HT-29 (cell line): ENCODE measurements around the gene COL4A6. TPM values are rescaled to one million over a fixed set of nuclear protein-coding genes. Genes with fewer than 3 reads are reported as not detected.

Experiments used
- DNase-seq: peaks from one replicate; pipeline ENCODE4 v3.0.0-alpha.2; 2015; ENCODE audit warnings: low spot score
- total RNA-seq: library from RNA; depleted of rRNA; stranded (reverse); fragments of >200 nt; shearing (Covaris generic); gene quantifications from 2 replicates; pipeline ENCODE4 v1.2.3, GENCODE V29; 2014

COL4A6 gene
- total RNA-seq, 1 experiment from 2014 or later = not detected

GRCh38 chrX:108159028-108159670 lies 279.1 kb downstream of the COL4A6 start:
- no peak for DNase-seq

GRCh38 chrX:108157628-108158027 lies 280.6 kb downstream of the COL4A6 start:
- DNase-seq = no peak

GRCh38 chrX:108156934-108157466 lies 281.2 kb downstream of the COL4A6 start:
- no peak for DNase-seq

GRCh38 chrX:108156082-108156481 lies 282.1 kb downstream of the COL4A6 start:
- DNase-seq = no peak

- no peak for DNase-seq
Observed at GRCh38 chrX:108148524-108148923, 289.7 kb downstream of the COL4A6 start.

- no peak for DNase-seq
Observed at GRCh38 chrX:108138814-108139702, 299.2 kb downstream of the COL4A6 start.

- no peak for DNase-seq
Observed at GRCh38 chrX:108134724-108135123, 303.5 kb downstream of the COL4A6 start.

GRCh38 chrX:108132876-108133275 lies 305.3 kb downstream of the COL4A6 start:
- DNase-seq = no peak

- no peak for DNase-seq
Observed at GRCh38 chrX:108132034-108132433, 306.2 kb downstream of the COL4A6 start.

- DNase-seq = no peak
Observed at GRCh38 chrX:108131471-108131870, 306.8 kb downstream of the COL4A6 start.

GRCh38 chrX:108130889-108131288 lies 307.3 kb downstream of the COL4A6 start:
- no peak for DNase-seq

- DNase-seq = no peak
Observed at GRCh38 chrX:108127152-108127551, 311.1 kb downstream of the COL4A6 start.

GRCh38 chrX:108126661-108127060 lies 311.6 kb downstream of the COL4A6 start:
- no peak for DNase-seq

GRCh38 chrX:108123591-108124366 lies 314.4 kb downstream of the COL4A6 start:
- no peak for DNase-seq

- DNase-seq = no peak
Observed at GRCh38 chrX:108122748-108123147, 315.5 kb downstream of the COL4A6 start.

- DNase-seq = no peak
Observed at GRCh38 chrX:108121291-108121690, 316.9 kb downstream of the COL4A6 start.

- no peak for DNase-seq
Observed at GRCh38 chrX:108117988-108118387, 320.2 kb downstream of the COL4A6 start.

- no peak for DNase-seq
Observed at GRCh38 chrX:108114541-108114940, 323.7 kb downstream of the COL4A6 start.
